Measurements from ENCODE around the gene PKNOX2. TPM values are rescaled to one million over a fixed set of nuclear protein-coding genes. Genes with fewer than 3 reads are reported as not detected.

The PKNOX2 gene
- total and polyA plus RNA-seq, 9 of the 15 experiments (the other 6 are each of a cell fraction or from before 2014, with no cell fraction given) = not detected

GRCh38 chr11:125192717-125193415 is 28.3 kb downstream of the PKNOX2 start (continued):
- no peak for TF ChIP-seq MGA (IDR thresholded peaks at IDR 0.05)
- no peak for TF ChIP-seq STAT5B (CRISPR knock-in tag; IDR thresholded peaks at IDR 0.05)
